Thyroid gland (tissue), 4 donors: ENCODE results near the gene CMSS1. TPM values are rescaled to one million over a fixed set of nuclear protein-coding genes. Genes with fewer than 3 reads are reported as not detected.

Source experiments
- DNase-seq, 2 donors: peaks; one replicate each; pipeline ENCODE4 v3.0.0-alpha.2; 2019
- H3K27ac ChIP-seq, 3 donors: fragments of 200-600 bp; sonication (generic); 1 replicate in 2 of 3; 2 replicates in 1 of 3; pipeline ENCODE4 v1.5.1; 2016 to 2019; ENCODE audit warnings: mild to moderate bottlenecking in 1 of 3, moderate library complexity in 1 of 3
- H3K27me3 ChIP-seq: fragments of 200-600 bp; sonication (generic); one replicate; pipeline ENCODE4 v1.5.1; 2019
- H3K36me3 ChIP-seq, 2 donors: fragments of 200-600 bp; sonication (generic); one replicate each; pipeline ENCODE4 v1.5.1; 2016 to 2019
- H3K4me1 ChIP-seq, 2 donors: fragments of 200-600 bp; sonication (generic); one replicate each; pipeline ENCODE4 v1.5.1; 2017 to 2019
- H3K4me3 ChIP-seq, 3 donors: fragments of 200-600 bp; sonication (generic); replicated peaks in 1 of 3; 1 replicate in 2 of 3; 2 replicates in 1 of 3; pipeline ENCODE4 v1.5.1; 2016; ENCODE audit warnings: mild to moderate bottlenecking in 1 of 3
- H3K9me3 ChIP-seq: fragments of 200-600 bp; sonication (generic); one replicate; pipeline ENCODE4 v1.5.1; 2017
- CTCF ChIP-seq, 6 experiments: fragments of 200-600 bp in 3 of 6; fragments of 450-650 bp in 3 of 6; sonication (generic) in 3 of 6; IDR thresholded peaks; one replicate each; pipeline ENCODE4 v1.5.1; 2016 to 2019; ENCODE audit warnings: antibody characterized with exemption in 6 of 6, mild to moderate bottlenecking in 2 of 6, inconsistent platforms in 1 of 6, moderate library complexity in 1 of 6
- POLR2A ChIP-seq, 2 donors: fragments of 450-650 bp; IDR thresholded peaks; one replicate each; pipeline ENCODE4 v1.6.1; 2017; ENCODE audit warnings: antibody characterized with exemption in 2 of 2, mild to moderate bottlenecking in 2 of 2, moderate library complexity in 1 of 2
- WGBS, 2 donors: methylation state at CpG; one replicate each; pipeline ENCODE4 v1.1.5; 2017; 5-methylcytosine and 5-hydroxymethylcytosine counted together
- intact Hi-C: fragments of 100-400 bp; cut with DNase I; formaldehyde crosslinking; loops from one replicate; pipeline ENCODE4 v1.15.1; 2023
- total RNA-seq, 4 donors: library from RNA; depleted of rRNA; stranded (reverse); fragments of >200 nt; gene quantifications; one replicate each; pipeline ENCODE4 v1.2.3, GENCODE V29; 2016

Gene CMSS1
- total RNA-seq, 4 donors from 2014 or later: 7.7 to 15.0 (median 12.9) TPM

DNA sequence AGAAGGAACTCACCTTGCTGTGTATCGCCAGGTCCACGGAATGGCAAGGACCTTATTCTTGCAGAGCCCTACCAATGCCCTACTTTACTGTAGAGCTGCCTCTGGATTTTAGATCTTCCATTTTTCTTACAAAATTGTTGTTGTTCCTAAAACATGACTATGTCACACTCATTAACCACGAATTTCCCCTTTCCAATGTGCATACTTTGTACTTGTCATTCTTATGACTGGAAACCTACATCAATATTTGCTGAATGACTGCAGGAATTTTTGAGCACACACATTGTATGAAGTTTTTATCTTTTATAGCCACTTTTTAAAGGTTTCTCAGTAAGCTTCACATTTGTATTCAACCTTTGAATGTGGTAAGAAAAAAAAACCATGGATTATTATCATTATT, 35.9 kb upstream of the CMSS1 start:
- no peak for DNase-seq
- no peak overlapping the region for H3K4me3 ChIP-seq
- no peaks in the 10 kb centered on the region for H3K27me3 ChIP-seq
- intact Hi-C loops: no loop called here
- H3K9me3 ChIP-seq: no peaks in the 10 kb centered on the region
- H3K4me1 ChIP-seq: no peaks in the 10 kb centered on the region
- WGBS, 2 donors: 87 to 91% methylated on average over 3 of the region's 3 CpGs
- H3K36me3 ChIP-seq: no peaks in the 10 kb centered on the region
- TF ChIP-seq CTCF (IDR thresholded peaks at IDR 0.05): no peak
- no peak for TF ChIP-seq POLR2A (IDR thresholded peaks at IDR 0.05)
- no peak overlapping the region for H3K27ac ChIP-seq

GRCh38 chr3:99783011-99783573, 34.6 kb upstream of the CMSS1 start:
- no peaks in the 10 kb centered on the region for H3K36me3 ChIP-seq
- TF ChIP-seq POLR2A (IDR thresholded peaks at IDR 0.05) (no peak), CTCF (IDR thresholded peaks at IDR 0.05) (no peak)
- no peaks in the 10 kb centered on the region for H3K9me3 ChIP-seq
- intact Hi-C loops: no loop called here
- no peak overlapping the region for H3K27ac ChIP-seq
- H3K4me1 ChIP-seq: no peaks in the 10 kb centered on the region
- H3K4me3 ChIP-seq: no peak overlapping the region
- no peak for DNase-seq
- WGBS, 2 donors: 76 to 79% methylated on average over 5 of the region's 5 CpGs
- no peaks in the 10 kb centered on the region for H3K27me3 ChIP-seq

- intact Hi-C loops: no loop called here
- Histone ChIP-seq H3K27ac (no peak overlapping the region), H3K27me3 (no peaks in the 10 kb centered on the region), H3K36me3 (peaks cover 0 to under 1% of the 10 kb centered on the region in 2 donors), H3K4me1 (no peaks in the 10 kb centered on the region), H3K9me3 (no peaks in the 10 kb centered on the region), H3K4me3 (no peak overlapping the region)
- TF ChIP-seq CTCF (IDR thresholded peaks at IDR 0.05) (peak; percentile 12 to 68 (median 53)), POLR2A (IDR thresholded peaks at IDR 0.05) (no peak)
- WGBS, 2 donors: 25 to 26% methylated on average over 3 of the region's 3 CpGs
- peak; percentile 41 to 42 for DNase-seq
These were observed 28.5 kb upstream of the CMSS1 start for GRCh38 chr3:99789011-99789721.

GRCh38 chr3:99794485-99794884, 23.2 kb upstream of the CMSS1 start:
- Histone ChIP-seq H3K27ac (no peak overlapping the region), H3K4me3 (no peak overlapping the region), H3K4me1 (no peaks in the 10 kb centered on the region), H3K9me3 (no peaks in the 10 kb centered on the region), H3K36me3 (peaks cover 0 to 5% of the 10 kb centered on the region in 2 donors), H3K27me3 (no peaks in the 10 kb centered on the region)
- DNase-seq: no peak
- intact Hi-C loops: no loop called here
- TF ChIP-seq CTCF (IDR thresholded peaks at IDR 0.05) (no peak), POLR2A (IDR thresholded peaks at IDR 0.05) (no peak)
- 84 to 91% methylated on average over 3 to 6 of the region's 8 CpGs for WGBS, 2 donors

DNA sequence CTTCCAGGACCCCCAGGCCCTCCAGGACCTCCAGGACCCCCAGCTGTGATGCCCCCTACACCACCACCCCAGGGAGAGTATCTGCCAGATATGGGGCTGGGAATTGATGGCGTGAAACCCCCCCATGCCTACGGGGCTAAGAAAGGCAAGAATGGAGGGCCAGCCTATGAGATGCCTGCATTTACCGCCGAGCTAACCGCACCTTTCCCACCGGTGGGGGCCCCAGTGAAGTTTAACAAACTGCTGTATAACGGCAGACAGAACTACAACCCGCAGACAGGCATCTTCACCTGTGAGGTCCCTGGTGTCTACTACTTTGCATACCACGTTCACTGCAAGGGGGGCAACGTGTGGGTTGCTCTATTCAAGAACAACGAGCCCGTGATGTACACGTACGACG, 22.1 kb upstream of the CMSS1 start:
- H3K9me3 ChIP-seq: no peaks in the 10 kb centered on the region
- DNase-seq: no peak
- H3K4me1 ChIP-seq: no peaks in the 10 kb centered on the region
- TF ChIP-seq CTCF (IDR thresholded peaks at IDR 0.05) (no peak), POLR2A (IDR thresholded peaks at IDR 0.05) (no peak)
- WGBS, 2 donors: 90 to 95% methylated on average over 15 of the region's 15 CpGs
- no peaks in the 10 kb centered on the region for H3K27me3 ChIP-seq
- intact Hi-C loops: no loop called here
- H3K27ac ChIP-seq: no peak overlapping the region
- H3K36me3 ChIP-seq: peaks cover 0 to 5% of the 10 kb centered on the region in 2 donors
- no peak overlapping the region for H3K4me3 ChIP-seq
